Stomach (tissue), 19 donors: Measurements from ENCODE around the gene ZNF827. TPM values are rescaled to one million over a fixed set of nuclear protein-coding genes. Genes with fewer than 3 reads are reported as not detected.

Experiments
- DNase-seq, 2 donors: peaks; one replicate each; pipeline versions ENCODE4 v3.0.0 to v3.0.0-alpha.2; 2013 to 2019
- H3K27ac ChIP-seq, 5 donors: fragments of 200-600 bp in 4 of 5; sonication (generic) in 4 of 5; one replicate each; pipeline ENCODE4 v1.5.1; 2013 to 2019; ENCODE audit warnings: mild to moderate bottlenecking in 1 of 5, moderate library complexity in 1 of 5
- H3K27me3 ChIP-seq, 3 donors: fragments of 200-600 bp; sonication (generic); one replicate each; pipeline ENCODE4 v1.5.1; 2017 to 2019; ENCODE audit warnings: mixed run types in 1 of 3
- H3K36me3 ChIP-seq, 4 donors: fragments of 200-600 bp; sonication (generic); 1 replicate in 3 of 4; 2 replicates in 1 of 4; pipeline ENCODE4 v1.5.1; 2016 to 2019
- H3K4me1 ChIP-seq, 4 donors: fragments of 200-600 bp; sonication (generic); one replicate each; pipeline ENCODE4 v1.5.1; 2016 to 2019
- H3K4me3 ChIP-seq, 4 donors: fragments of 200-600 bp; sonication (generic) in 3 of 4; one replicate each; pipeline ENCODE4 v1.5.1; 2016 to 2019; ENCODE audit warnings: mild to moderate bottlenecking in 1 of 4
- H3K9me3 ChIP-seq, 4 donors: fragments of 200-600 bp; sonication (generic); one replicate each; pipeline ENCODE4 v1.5.1; 2016 to 2019
- EP300 ChIP-seq: sonication (generic); formaldehyde crosslinking; IDR thresholded peaks from one replicate; pipeline ENCODE4 v1.6.1; 2017; ENCODE audit warnings: antibody characterized with exemption
- POLR2A ChIP-seq, 4 donors: fragments of 450-650 bp; IDR thresholded peaks; one replicate each; pipeline ENCODE4 v1.6.1; 2016; ENCODE audit warnings: antibody characterized with exemption in 4 of 4, control low read depth in 2 of 4, mild to moderate bottlenecking in 1 of 4, moderate library complexity in 1 of 4
- POLR2AphosphoS5 ChIP-seq, 3 donors: sonication (generic); formaldehyde crosslinking; IDR thresholded peaks; one replicate each; pipeline ENCODE4 v1.6.1; 2016; ENCODE audit warnings: antibody characterized with exemption in 3 of 3
- WGBS, 5 donors: extraction: QIAGEN DNeasy Blood & Tissue Kit in 3 of 5; methylation state at CpG; one replicate each; pipeline versions ENCODE4 v1.1.5 to v1.1.7; 2013 to 2018; 5-methylcytosine and 5-hydroxymethylcytosine counted together
- intact Hi-C: fragments of 100-400 bp; cut with DNase I; formaldehyde crosslinking; loops from one replicate; pipeline ENCODE4 v1.15.1; 2023; ENCODE audit warnings: low total_unique reads
- long read RNA-seq, 10 donors: transcript quantifications; one replicate each; lab custom pipeline, GENCODE V29; 2026
- polyA plus RNA-seq, 3 donors: library from polyadenylated mRNA; stranded (reverse); fragments of 200-250 nt; gene quantifications; one replicate each; pipeline ENCODE4 v1.2.3, GENCODE V29; 2013
- total RNA-seq, 5 donors: library from RNA; depleted of rRNA; stranded (reverse); fragments of >200 nt; gene quantifications; one replicate each; pipeline versions ENCODE4 v1.1.0 to v1.2.3, GENCODE V29; 2014 to 2016
- TF ChIP-seq, protein P1 (sequence below), 7 experiments: fragments of 450-650 bp in 4 of 7; fragments of 200-600 bp in 3 of 7; sonication (generic) in 3 of 7; IDR thresholded peaks; one replicate each; pipeline ENCODE4 v1.5.1; 2016 to 2019; ENCODE audit warnings: antibody characterized with exemption in 7 of 7, control low read depth in 2 of 7, mild to moderate bottlenecking in 1 of 7
- donor health status: healthy with polysubstance abuse.
- donor health status: Bipolar disorder and iron deficiency.
- donor health status: healthy.

The ZNF827 gene, protein sequence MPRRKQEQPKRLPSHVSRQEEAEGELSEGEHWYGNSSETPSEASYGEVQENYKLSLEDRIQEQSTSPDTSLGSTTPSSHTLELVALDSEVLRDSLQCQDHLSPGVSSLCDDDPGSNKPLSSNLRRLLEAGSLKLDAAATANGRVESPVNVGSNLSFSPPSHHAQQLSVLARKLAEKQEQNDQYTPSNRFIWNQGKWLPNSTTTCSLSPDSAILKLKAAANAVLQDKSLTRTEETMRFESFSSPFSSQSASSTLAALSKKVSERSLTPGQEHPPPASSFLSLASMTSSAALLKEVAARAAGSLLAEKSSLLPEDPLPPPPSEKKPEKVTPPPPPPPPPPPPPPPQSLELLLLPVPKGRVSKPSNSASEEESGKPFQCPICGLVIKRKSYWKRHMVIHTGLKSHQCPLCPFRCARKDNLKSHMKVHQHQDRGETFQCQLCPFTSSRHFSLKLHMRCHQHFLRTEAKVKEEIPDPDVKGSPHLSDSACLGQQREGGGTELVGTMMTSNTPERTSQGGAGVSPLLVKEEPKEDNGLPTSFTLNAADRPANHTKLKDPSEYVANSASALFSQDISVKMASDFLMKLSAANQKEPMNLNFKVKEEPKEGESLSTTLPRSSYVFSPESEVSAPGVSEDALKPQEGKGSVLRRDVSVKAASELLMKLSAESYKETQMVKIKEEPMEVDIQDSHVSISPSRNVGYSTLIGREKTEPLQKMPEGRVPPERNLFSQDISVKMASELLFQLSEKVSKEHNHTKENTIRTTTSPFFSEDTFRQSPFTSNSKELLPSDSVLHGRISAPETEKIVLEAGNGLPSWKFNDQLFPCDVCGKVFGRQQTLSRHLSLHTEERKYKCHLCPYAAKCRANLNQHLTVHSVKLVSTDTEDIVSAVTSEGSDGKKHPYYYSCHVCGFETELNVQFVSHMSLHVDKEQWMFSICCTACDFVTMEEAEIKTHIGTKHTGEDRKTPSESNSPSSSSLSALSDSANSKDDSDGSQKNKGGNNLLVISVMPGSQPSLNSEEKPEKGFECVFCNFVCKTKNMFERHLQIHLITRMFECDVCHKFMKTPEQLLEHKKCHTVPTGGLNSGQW
- 100 to 1,000 TPM in 1 of 5 donors, 10 to 100 TPM in 4; 12.3 to 109 (median 17.4) TPM for total RNA-seq
- 1 to 10 TPM; 1.7 to 2.8 (median 2.4) TPM for polyA plus RNA-seq
- long read RNA-seq, donor 1, full-length matches to known transcripts, result 1 of 1 reads
- long read RNA-seq, donor 1, partial matches to known transcripts, result 0 of 1 reads
- long read RNA-seq, donor 1, other reads (novel, unspliced or antisense), result 0 of 1 reads
- long read RNA-seq, donor 2, partial matches to known transcripts, result 0 of 1 reads
- long read RNA-seq, donor 2, other reads (novel, unspliced or antisense), result 0 of 1 reads
- long read RNA-seq, donor 3, result 0 reads
- long read RNA-seq, donor 4, result 0 reads
- long read RNA-seq, donor 5, partial matches to known transcripts, result 7 of 7 reads
- long read RNA-seq, donor 5, other reads (novel, unspliced or antisense), result 0 of 7 reads
- long read RNA-seq, donor 6, result 0 reads
- long read RNA-seq, donor 7, partial matches to known transcripts, result 5 of 5 reads
- long read RNA-seq, donor 7, other reads (novel, unspliced or antisense), result 0 of 5 reads
- long read RNA-seq, donor 8, partial matches to known transcripts, result 0 of 1 reads
- long read RNA-seq, donor 8, other reads (novel, unspliced or antisense), result 0 of 1 reads
- long read RNA-seq, donor 9, partial matches to known transcripts, result 6 of 6 reads
- long read RNA-seq, donor 9, other reads (novel, unspliced or antisense), result 0 of 6 reads
- long read RNA-seq, donor 10, result 0 reads

DNA sequence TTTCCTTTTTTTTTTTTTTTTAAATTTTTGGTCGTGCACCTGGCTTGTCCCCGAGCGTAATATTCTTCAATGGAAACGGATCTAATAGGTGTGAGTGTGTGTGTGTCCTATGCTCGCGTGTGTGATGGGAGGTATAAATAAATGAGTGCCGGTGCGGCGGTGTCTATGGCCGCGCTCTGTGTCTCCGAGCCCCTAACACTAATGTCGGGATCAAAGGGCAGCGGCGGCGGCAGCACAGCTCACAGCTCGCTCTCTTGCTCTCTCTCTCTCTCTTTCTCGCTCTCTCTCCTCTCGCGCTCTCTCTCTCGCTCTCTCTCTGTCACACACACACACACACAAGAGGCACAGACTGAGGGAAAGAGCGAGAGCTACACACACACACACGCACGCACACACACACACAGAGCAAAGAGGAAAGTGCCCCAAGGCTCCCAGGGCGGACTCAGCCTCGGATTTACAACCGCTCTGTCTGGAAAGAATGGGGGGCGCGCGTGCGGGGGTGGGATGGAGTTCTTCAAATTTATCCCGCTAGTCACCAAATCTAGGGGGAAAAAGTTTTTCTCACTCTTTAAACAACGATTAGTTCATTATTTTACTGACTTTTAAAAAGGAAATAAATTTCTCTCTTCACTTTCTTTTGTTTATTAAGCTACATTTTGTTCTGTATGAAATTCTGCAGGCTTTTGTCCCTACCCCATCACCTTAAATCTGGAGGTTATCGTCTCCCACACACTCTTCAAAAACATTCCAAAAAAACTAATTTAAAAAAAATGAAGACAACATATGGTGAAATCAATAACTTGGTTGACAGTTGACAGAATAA, at the start of gene ZNF827:
Gene ZNF827, minus strand, starts transcription at position 206 of the 823 bp plus-strand sequence. CDS start 416 bp downstream, outside the sequence.
- DNase-seq, result peak; percentile 59 to 92
- TF ChIP-seq, protein P1, sequence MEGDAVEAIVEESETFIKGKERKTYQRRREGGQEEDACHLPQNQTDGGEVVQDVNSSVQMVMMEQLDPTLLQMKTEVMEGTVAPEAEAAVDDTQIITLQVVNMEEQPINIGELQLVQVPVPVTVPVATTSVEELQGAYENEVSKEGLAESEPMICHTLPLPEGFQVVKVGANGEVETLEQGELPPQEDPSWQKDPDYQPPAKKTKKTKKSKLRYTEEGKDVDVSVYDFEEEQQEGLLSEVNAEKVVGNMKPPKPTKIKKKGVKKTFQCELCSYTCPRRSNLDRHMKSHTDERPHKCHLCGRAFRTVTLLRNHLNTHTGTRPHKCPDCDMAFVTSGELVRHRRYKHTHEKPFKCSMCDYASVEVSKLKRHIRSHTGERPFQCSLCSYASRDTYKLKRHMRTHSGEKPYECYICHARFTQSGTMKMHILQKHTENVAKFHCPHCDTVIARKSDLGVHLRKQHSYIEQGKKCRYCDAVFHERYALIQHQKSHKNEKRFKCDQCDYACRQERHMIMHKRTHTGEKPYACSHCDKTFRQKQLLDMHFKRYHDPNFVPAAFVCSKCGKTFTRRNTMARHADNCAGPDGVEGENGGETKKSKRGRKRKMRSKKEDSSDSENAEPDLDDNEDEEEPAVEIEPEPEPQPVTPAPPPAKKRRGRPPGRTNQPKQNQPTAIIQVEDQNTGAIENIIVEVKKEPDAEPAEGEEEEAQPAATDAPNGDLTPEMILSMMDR (IDR thresholded peaks at IDR 0.05), result no peak
- TF ChIP-seq POLR2AphosphoS5 (IDR thresholded peaks at IDR 0.05) (peak in 2 of 3 donors; percentile 4 to 46), EP300 (no peak), POLR2A (IDR thresholded peaks at IDR 0.05) (no peak)
- intact Hi-C loops, result no loop called here
- Histone ChIP-seq H3K4me1 (peaks cover 7 to 31% (median 21%) of the 10 kb centered on the region in 4 donors), H3K4me3 (peak within 1 kb of the TSS; percentile 69 to 90 (median 88)), H3K27me3 (no peaks in the 10 kb centered on the region), H3K36me3 (no peaks in the 10 kb centered on the region), H3K9me3 (no peaks in the 10 kb centered on the region), H3K27ac (peak within 1 kb of the TSS; percentile 91 to 98 (median 95))
- 2 to 3% (median 2%) methylated on average over 34 of the region's 34 CpGs for WGBS, 5 donors

GRCh38 chr4:145984563-145984962, 45.9 kb upstream of the ZNF827 start:
- H3K36me3 ChIP-seq, result no peaks in the 10 kb centered on the region
- no peak overlapping the region for H3K27ac ChIP-seq
- H3K9me3 ChIP-seq, result no peaks in the 10 kb centered on the region
- intact Hi-C loops, result no loop called here
- DNase-seq, result peak in 1 of 2 donors; percentile 4
- TF ChIP-seq, protein P1 (IDR thresholded peaks at IDR 0.05), result no peak
- TF ChIP-seq POLR2AphosphoS5 (IDR thresholded peaks at IDR 0.05) (no peak), POLR2A (IDR thresholded peaks at IDR 0.05) (no peak), EP300 (no peak)
- no peak overlapping the region for H3K4me3 ChIP-seq
- 72 to 78% (median 75%) methylated on average over 4 of the region's 4 CpGs for WGBS, 5 donors
- H3K27me3 ChIP-seq, result no peaks in the 10 kb centered on the region
- no peaks in the 10 kb centered on the region for H3K4me1 ChIP-seq

DNA sequence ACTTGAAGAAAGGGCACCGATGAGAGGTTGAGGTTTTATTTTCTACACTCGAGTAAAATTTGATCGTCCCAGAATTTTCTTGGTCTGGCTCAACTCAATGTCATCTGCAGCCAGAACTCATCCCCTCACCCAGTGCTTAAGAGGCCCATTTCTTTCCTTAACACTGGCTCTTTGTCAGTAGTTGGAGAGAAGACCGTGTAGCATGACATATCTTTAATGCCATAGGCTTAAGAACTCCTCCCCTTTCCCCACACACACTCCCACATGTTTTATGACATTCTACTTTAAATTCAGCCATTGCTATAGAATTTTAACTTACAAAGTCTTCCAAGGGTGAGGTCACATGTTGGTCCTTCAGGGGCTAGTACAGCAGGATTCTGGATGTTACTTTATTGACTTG, 44.2 kb upstream of the ZNF827 start:
- no peaks in the 10 kb centered on the region for H3K27me3 ChIP-seq
- H3K4me1 ChIP-seq, result no peaks in the 10 kb centered on the region
- no peak for DNase-seq
- intact Hi-C loops, result no loop called here
- H3K27ac ChIP-seq, result no peak overlapping the region
- 73 to 89% (median 86%) methylated on average over 4 of the region's 4 CpGs for WGBS, 5 donors
- no peak overlapping the region for H3K4me3 ChIP-seq
- H3K36me3 ChIP-seq, result no peaks in the 10 kb centered on the region
- TF ChIP-seq POLR2A (IDR thresholded peaks at IDR 0.05), result no peak
- TF ChIP-seq EP300, result no peak
- TF ChIP-seq, protein P1 (IDR thresholded peaks at IDR 0.05), result no peak
- no peak for TF ChIP-seq POLR2AphosphoS5 (IDR thresholded peaks at IDR 0.05)
- no peaks in the 10 kb centered on the region for H3K9me3 ChIP-seq
